SK-N-SH treated with all-trans-retinoic acid at 6 μM for 48 hours (cell line): ENCODE results near the gene LSMEM2.

Experiments
- GLIS3 ChIP-seq: fragments of 250-450 bp; sonication (Bioruptor Pico); IDR thresholded peaks from 2 replicates; pipeline ENCODE4 v1.5.0; 2020; ENCODE audit warnings: mild to moderate bottlenecking, moderate library complexity
- OSR1 ChIP-seq: fragments of 250-450 bp; sonication (Bioruptor Pico); IDR thresholded peaks from 2 replicates; pipeline ENCODE4 v1.8.0; 2022; ENCODE audit warnings: moderate library complexity, mild to moderate bottlenecking, inconsistent platforms
- POU6F1 ChIP-seq: fragments of 250-450 bp; sonication (Bioruptor Pico); IDR thresholded peaks from 2 replicates; pipeline ENCODE4 v1.8.0; 2021; ENCODE audit warnings: low read depth, mild to moderate bottlenecking, moderate library complexity, borderline replicate concordance

GRCh38 chr3:50273689-50274065, 5.2 kb upstream of the LSMEM2 start:
- no peak for TF ChIP-seq POU6F1
- no peak for TF ChIP-seq OSR1 (CRISPR knock-in tag)
- TF ChIP-seq GLIS3 (CRISPR knock-in tag): no peak
